AG09309 (cell line): ENCODE data around the gene DEFB131B.

Experiments used
- DNase-seq: peaks from one replicate; pipeline ENCODE4 v3.0.0-alpha.2; 2010; ENCODE audit warnings: low read depth
- H3K4me3 ChIP-seq: 2 replicates; pipeline ENCODE4 v1.5.1; 2011; ENCODE audit warnings: mild to moderate bottlenecking, low read depth, low read length, moderate library complexity; ENCODE audit not compliant: control insufficient read depth
- TF ChIP-seq, protein P1 (sequence below): IDR thresholded peaks from 2 replicates; pipeline ENCODE4 v1.5.1; 2011; ENCODE audit warnings: mild to moderate bottlenecking, low read depth, low read length, inconsistent platforms; ENCODE audit not compliant: insufficient read depth, control insufficient read depth; ENCODE audit errors: missing control alignments

Gene DEFB131B

GRCh38 chr11:71930556-71931244 lies 52.4 kb downstream of the DEFB131B start:
- no peak overlapping the region for H3K4me3 ChIP-seq

GRCh38 chr11:71931245-71931602 lies 53.0 kb downstream of the DEFB131B start:
- no peak overlapping the region for H3K4me3 ChIP-seq
- no peak for DNase-seq
- TF ChIP-seq, protein P1, sequence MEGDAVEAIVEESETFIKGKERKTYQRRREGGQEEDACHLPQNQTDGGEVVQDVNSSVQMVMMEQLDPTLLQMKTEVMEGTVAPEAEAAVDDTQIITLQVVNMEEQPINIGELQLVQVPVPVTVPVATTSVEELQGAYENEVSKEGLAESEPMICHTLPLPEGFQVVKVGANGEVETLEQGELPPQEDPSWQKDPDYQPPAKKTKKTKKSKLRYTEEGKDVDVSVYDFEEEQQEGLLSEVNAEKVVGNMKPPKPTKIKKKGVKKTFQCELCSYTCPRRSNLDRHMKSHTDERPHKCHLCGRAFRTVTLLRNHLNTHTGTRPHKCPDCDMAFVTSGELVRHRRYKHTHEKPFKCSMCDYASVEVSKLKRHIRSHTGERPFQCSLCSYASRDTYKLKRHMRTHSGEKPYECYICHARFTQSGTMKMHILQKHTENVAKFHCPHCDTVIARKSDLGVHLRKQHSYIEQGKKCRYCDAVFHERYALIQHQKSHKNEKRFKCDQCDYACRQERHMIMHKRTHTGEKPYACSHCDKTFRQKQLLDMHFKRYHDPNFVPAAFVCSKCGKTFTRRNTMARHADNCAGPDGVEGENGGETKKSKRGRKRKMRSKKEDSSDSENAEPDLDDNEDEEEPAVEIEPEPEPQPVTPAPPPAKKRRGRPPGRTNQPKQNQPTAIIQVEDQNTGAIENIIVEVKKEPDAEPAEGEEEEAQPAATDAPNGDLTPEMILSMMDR: no peak

More at GRCh38 chr11:71930556-71931244, 52.4 kb downstream of the DEFB131B start:
- TF ChIP-seq, protein P1: no peak
- DNase-seq: no peak

DNA sequence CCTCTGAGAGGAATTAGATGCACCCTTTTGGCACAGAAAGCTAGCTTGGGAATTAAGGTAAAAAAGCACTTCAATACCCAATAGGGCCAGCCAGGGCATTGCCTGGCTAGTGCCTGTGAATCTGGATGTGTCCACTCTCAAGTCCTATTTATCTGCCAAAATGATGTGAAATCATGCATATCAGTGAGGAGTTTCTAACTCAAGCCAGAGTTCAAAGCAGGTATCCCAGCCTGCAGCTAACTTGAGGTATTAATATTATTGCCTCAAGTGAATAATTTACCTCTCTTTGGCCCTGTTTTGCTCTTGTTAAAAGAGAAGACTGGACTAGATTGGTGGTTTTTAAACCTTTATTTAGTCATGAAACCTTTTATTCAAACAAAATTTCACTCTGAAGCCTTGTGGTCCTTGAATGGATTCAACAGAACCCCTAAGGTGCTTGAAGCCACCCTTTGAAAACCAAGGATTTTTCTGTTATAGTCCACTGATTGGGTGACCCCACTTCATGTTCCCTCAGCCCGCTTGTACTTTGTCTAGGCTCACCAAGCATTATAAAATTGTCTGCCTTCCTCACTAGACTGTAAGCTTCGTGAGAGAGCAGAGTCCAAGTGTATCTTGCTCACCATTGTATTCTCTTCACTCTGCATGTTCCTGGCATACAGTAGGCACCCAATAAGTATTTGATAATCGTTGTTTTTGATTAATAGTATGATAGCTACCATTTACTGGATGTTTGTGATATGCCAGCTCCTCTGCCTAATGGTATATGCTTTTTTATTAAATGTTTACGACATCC lies 55.1 kb downstream of the DEFB131B start:
- no peak for DNase-seq
- H3K4me3 ChIP-seq: no peak overlapping the region
- TF ChIP-seq, protein P1: no peak
